Measurements from ENCODE around the gene DCTN2. TPM values are rescaled to one million over a fixed set of nuclear protein-coding genes. Genes with fewer than 3 reads are reported as not detected.

DCTN2 gene
- total RNA-seq, 4 donors from 2014 or later: 164 to 199 (median 193) TPM

- DNase-seq: no peak
- intact Hi-C loops (cut with DNase I): no loop called here
- no peak overlapping the region for H3K4me3 ChIP-seq (replicated peaks in 1 of 3)
- no peak for TF ChIP-seq CTCF (IDR thresholded peaks at IDR 0.05)
- no peak for TF ChIP-seq POLR2A (IDR thresholded peaks at IDR 0.05)
- H3K36me3 ChIP-seq: no peaks in the 10 kb centered on the region
- WGBS, 2 donors: 87 to 91% methylated on average over 2 of the region's 2 CpGs
- H3K27me3 ChIP-seq: no peaks in the 10 kb centered on the region
- H3K27ac ChIP-seq: no peak overlapping the region
- H3K9me3 ChIP-seq: no peaks in the 10 kb centered on the region
- peaks cover 4 to 9% of the 10 kb centered on the region in 2 donors for H3K4me1 ChIP-seq
These were observed 5.3 kb upstream of the DCTN2 start for GRCh38 chr12:57552306-57552651.

GRCh38 chr12:57551637-57552305 lies 4.8 kb upstream of the DCTN2 start:
- peaks cover 4 to 9% of the 10 kb centered on the region in 2 donors for H3K4me1 ChIP-seq
- no peak overlapping the region for H3K4me3 ChIP-seq (replicated peaks in 1 of 3)
- no peaks in the 10 kb centered on the region for H3K27me3 ChIP-seq
- no peaks in the 10 kb centered on the region for H3K9me3 ChIP-seq
- H3K27ac ChIP-seq: no peak overlapping the region
- WGBS, 2 donors: 52 to 62% methylated on average over 3 of the region's 3 CpGs
- H3K36me3 ChIP-seq: no peaks in the 10 kb centered on the region
- TF ChIP-seq CTCF (IDR thresholded peaks at IDR 0.05): no peak
- TF ChIP-seq POLR2A (IDR thresholded peaks at IDR 0.05): no peak
- intact Hi-C loops (cut with DNase I): no loop called here
- DNase-seq: no peak

GRCh38 chr12:57550641-57551549 lies 3.9 kb upstream of the DCTN2 start:
- Histone ChIP-seq H3K27me3 (no peaks in the 10 kb centered on the region), H3K4me3 (replicated peaks in 1 of 3) (no peak overlapping the region), H3K27ac (no peak overlapping the region), H3K4me1 (peaks cover 9 to 13% of the 10 kb centered on the region in 2 donors), H3K36me3 (no peaks in the 10 kb centered on the region), H3K9me3 (no peaks in the 10 kb centered on the region)
- DNase-seq: no peak
- intact Hi-C loops (cut with DNase I): no loop called here
- WGBS, 2 donors: 60 to 67% methylated on average over 7 of the region's 7 CpGs
- no peak for TF ChIP-seq CTCF (IDR thresholded peaks at IDR 0.05)
- no peak for TF ChIP-seq POLR2A (IDR thresholded peaks at IDR 0.05)

GRCh38 chr12:57549909-57550640 lies 3.1 kb upstream of the DCTN2 start, which contains the start of gene KIF5A:
Gene KIF5A (plus strand): TSS chr12:57550044. CDS start chr12:57550272, 228 bp downstream.
- peak within 1 kb of the TSS in 1 of 3 donors; percentile 29 for H3K4me3 ChIP-seq (replicated peaks in 1 of 3)
- TF ChIP-seq CTCF (IDR thresholded peaks at IDR 0.05): no peak
- TF ChIP-seq POLR2A (IDR thresholded peaks at IDR 0.05): no peak
- peak; percentile 30 to 35 for DNase-seq
- H3K27ac ChIP-seq: no peak within 1 kb of the TSS
- 5 to 11% methylated on average over 12 to 20 of the region's 52 CpGs for WGBS, 2 donors
- intact Hi-C loops (cut with DNase I): no loop called here
- H3K36me3 ChIP-seq: no peaks in the 10 kb centered on the region
- no peaks in the 10 kb centered on the region for H3K9me3 ChIP-seq
- H3K4me1 ChIP-seq: peaks cover 12 to 21% of the 10 kb centered on the region in 2 donors
- no peaks in the 10 kb centered on the region for H3K27me3 ChIP-seq

Data from thyroid gland (tissue), 4 donors.